Natural killer cell (primary cell): ENCODE results near the gene MYOD1. TPM values are rescaled to one million over a fixed set of nuclear protein-coding genes. Genes with fewer than 3 reads are reported as not detected.

Source experiments
- ATAC-seq, 3 donors: fragments of 150-1000 bp in 2 of 3; fragments of 200-7000 bp in 1 of 3; cut with Tn5 transposase; 1 replicate in 1 of 3; 2 replicates in 2 of 3; pipeline ENCODE4 v1.10.0; 2021; ENCODE audit warnings: mild to moderate bottlenecking in 2 of 3, moderate library complexity in 2 of 3
- DNase-seq, 2 donors: peaks; one replicate each; pipeline versions ENCODE4 v3.0.0 to v3.0.0-alpha.2; 2013 to 2021; ENCODE audit warnings: mixed read lengths in 1 of 2
- H3K27ac ChIP-seq: one replicate; pipeline ENCODE4 v1.5.1; 2013; ENCODE audit warnings: mild to moderate bottlenecking, low read length
- H3K27me3 ChIP-seq: one replicate; pipeline ENCODE4 v1.6.1; 2013; ENCODE audit warnings: low read length; ENCODE audit not compliant: control insufficient read depth, insufficient read depth
- H3K36me3 ChIP-seq: one replicate; pipeline ENCODE4 v1.6.1; 2013; ENCODE audit warnings: low read length; ENCODE audit not compliant: control insufficient read depth, insufficient read depth
- H3K4me1 ChIP-seq: one replicate; pipeline ENCODE4 v1.6.1; 2013; ENCODE audit warnings: low read length; ENCODE audit not compliant: control insufficient read depth, insufficient read depth
- H3K4me3 ChIP-seq: one replicate; pipeline ENCODE4 v1.5.1; 2013; ENCODE audit warnings: low read length
- H3K9me3 ChIP-seq: one replicate; pipeline ENCODE4 v1.6.1; 2013; ENCODE audit warnings: low read length; ENCODE audit not compliant: control insufficient read depth, insufficient read depth
- H3K27ac Mint-ChIP-seq, 2 donors: one replicate each; pipeline ENCODE4 v1.8.0; 2022; ENCODE audit warnings: mild to moderate bottlenecking in 2 of 2, mixed read lengths in 2 of 2, moderate library complexity in 1 of 2
- H3K27me3 Mint-ChIP-seq, 2 donors: one replicate each; pipeline ENCODE4 v1.8.0; 2022; ENCODE audit warnings: low read depth in 2 of 2, mixed read lengths in 2 of 2
- H3K36me3 Mint-ChIP-seq: one replicate; pipeline ENCODE4 v1.8.0; 2022; ENCODE audit warnings: mixed read lengths
- H3K4me1 Mint-ChIP-seq, 2 donors: one replicate each; pipeline ENCODE4 v1.8.0; 2022; ENCODE audit warnings: mixed read lengths in 2 of 2
- H3K4me3 Mint-ChIP-seq: one replicate; pipeline ENCODE4 v1.8.0; 2022; ENCODE audit warnings: mild to moderate bottlenecking, moderate library complexity, mixed read lengths
- H3K9me3 Mint-ChIP-seq, 2 donors: one replicate each; pipeline ENCODE4 v1.8.0; 2022; ENCODE audit warnings: mixed read lengths in 2 of 2
- CTCF ChIP-seq: fragments of 200-600 bp; IDR thresholded peaks from one replicate; pipeline ENCODE4 v1.8.0; 2022; ENCODE audit warnings: antibody characterized with exemption
- WGBS: methylation state at CpG from one replicate; pipeline ENCODE4 v1.1.7; 2013; ENCODE audit warnings: missing lambda C conversion rate; ENCODE audit not compliant: insufficient coverage; 5-methylcytosine and 5-hydroxymethylcytosine counted together
- intact Hi-C: fragments of 100-400 bp; cut with micrococcal nuclease; formaldehyde crosslinking; loops from one replicate; pipeline ENCODE4 v1.14.2; 2022
- total RNA-seq, 4 donors: library from RNA; stranded (reverse); fragments of 120-200 nt in 1 of 4; gene quantifications; one replicate each; pipeline versions ENCODE4 v1.2.3 to v1.2.4, GENCODE V29; 2013 to 2022

MYOD1 gene
- total RNA-seq, 3 donors from 2014 or later (not counting 1 experiment from before 2014, with no cell fraction given) = not detected

DNA sequence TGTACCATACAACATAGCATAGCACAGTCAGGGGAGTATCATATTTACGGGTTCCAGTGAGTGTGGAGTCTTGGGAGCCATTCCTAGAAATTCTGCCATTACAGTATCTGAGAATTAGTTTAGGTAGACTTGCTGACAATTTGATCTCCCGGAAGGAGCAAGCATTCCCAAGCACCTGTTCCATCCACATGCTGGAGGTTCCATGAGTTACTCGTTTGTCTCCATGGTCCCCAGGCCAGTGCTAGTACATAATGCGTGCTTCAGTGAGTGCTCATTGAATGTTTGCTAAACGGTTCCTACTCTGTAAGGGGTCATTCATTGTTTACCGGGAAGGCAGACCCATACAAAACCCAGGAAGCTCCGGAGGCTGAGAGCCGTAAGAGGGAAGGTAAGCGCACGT is 27.4 kb upstream of the MYOD1 start:
- Histone ChIP-seq H3K4me3 (no peak overlapping the region), H3K27ac (no peak overlapping the region), H3K27me3 (peaks cover 6% of the 10 kb centered on the region), H3K36me3 (no peaks in the 10 kb centered on the region), H3K4me1 (no peaks in the 10 kb centered on the region), H3K9me3 (no peaks in the 10 kb centered on the region)
- ATAC-seq (no peak), DNase-seq (no peak)
- H3K4me1 Mint-ChIP-seq = peaks cover 0 to 5% of the 10 kb centered on the region in 2 donors
- H3K27me3 Mint-ChIP-seq = peaks cover 42 to 44% of the 10 kb centered on the region in 2 donors
- no peak for TF ChIP-seq CTCF
- intact Hi-C loops = no loop called here
- whole genome bisulfite sequencing = 59% methylated on average over 10 of the region's 10 CpGs
- no peaks in the 10 kb centered on the region for H3K9me3 Mint-ChIP-seq
- H3K36me3 Mint-ChIP-seq = no peaks in the 10 kb centered on the region
- no peak overlapping the region for H3K4me3 Mint-ChIP-seq
- H3K27ac Mint-ChIP-seq = no peak overlapping the region

GRCh38 chr11:17692931-17693330 is 26.4 kb upstream of the MYOD1 start:
- no peak for TF ChIP-seq CTCF
- intact Hi-C loops = no loop called here
- H3K36me3 Mint-ChIP-seq = no peaks in the 10 kb centered on the region
- Histone ChIP-seq H3K27me3 (peaks cover 6% of the 10 kb centered on the region), H3K9me3 (no peaks in the 10 kb centered on the region), H3K4me3 (no peak overlapping the region), H3K4me1 (no peaks in the 10 kb centered on the region), H3K27ac (no peak overlapping the region), H3K36me3 (no peaks in the 10 kb centered on the region)
- no peaks in the 10 kb centered on the region for H3K9me3 Mint-ChIP-seq
- no peak overlapping the region for H3K27ac Mint-ChIP-seq
- WGBS = 65% methylated on average over 5 of the region's 7 CpGs
- H3K27me3 Mint-ChIP-seq = peaks cover 44 to 46% of the 10 kb centered on the region in 2 donors
- H3K4me1 Mint-ChIP-seq = peaks cover 0 to 5% of the 10 kb centered on the region in 2 donors
- no peak overlapping the region for H3K4me3 Mint-ChIP-seq
- ATAC-seq (no peak), DNase-seq (no peak)

GRCh38 chr11:17693531-17693930 is 25.8 kb upstream of the MYOD1 start:
- TF ChIP-seq CTCF = no peak
- H3K27me3 ChIP-seq = peaks cover 6% of the 10 kb centered on the region
- H3K9me3 ChIP-seq = no peaks in the 10 kb centered on the region
- peaks cover 0 to 5% of the 10 kb centered on the region in 2 donors for H3K4me1 Mint-ChIP-seq
- no peak overlapping the region for H3K27ac ChIP-seq
- intact Hi-C loops = no loop called here
- no peak overlapping the region for H3K4me3 ChIP-seq
- no peak for ATAC-seq
- no peak overlapping the region for H3K4me3 Mint-ChIP-seq
- DNase-seq = no peak
- H3K4me1 ChIP-seq = no peaks in the 10 kb centered on the region
- H3K27me3 Mint-ChIP-seq = peaks cover 44 to 52% of the 10 kb centered on the region in 2 donors
- no peaks in the 10 kb centered on the region for H3K36me3 ChIP-seq
- WGBS = 71% methylated on average over 4 of the region's 4 CpGs
- H3K36me3 Mint-ChIP-seq = no peaks in the 10 kb centered on the region
- H3K9me3 Mint-ChIP-seq = no peaks in the 10 kb centered on the region
- no peak overlapping the region for H3K27ac Mint-ChIP-seq

GRCh38 chr11:17694494-17695110 is 24.8 kb upstream of the MYOD1 start:
- H3K36me3 ChIP-seq = no peaks in the 10 kb centered on the region
- no peak for TF ChIP-seq CTCF
- intact Hi-C loops = no loop called here
- 83% methylated on average over 8 of the region's 10 CpGs for WGBS
- Mint-ChIP-seq H3K4me1 (peaks cover 0 to 5% of the 10 kb centered on the region in 2 donors), H3K36me3 (no peaks in the 10 kb centered on the region), H3K9me3 (no peaks in the 10 kb centered on the region), H3K27me3 (peaks cover 46 to 55% of the 10 kb centered on the region in 2 donors), H3K27ac (no peak overlapping the region), H3K4me3 (no peak overlapping the region)
- no peaks in the 10 kb centered on the region for H3K4me1 ChIP-seq
- H3K27ac ChIP-seq = no peak overlapping the region
- H3K4me3 ChIP-seq = no peak overlapping the region
- H3K9me3 ChIP-seq = no peaks in the 10 kb centered on the region
- DNase-seq = no peak
- ATAC-seq = no peak
- peaks cover 6% of the 10 kb centered on the region for H3K27me3 ChIP-seq
